Activated naive CD4-positive, alpha-beta T cell treated with anti-CD3 and anti-CD28 coated beads for 36 hours (primary cell): ENCODE results near the gene UBTD1. TPM values are rescaled to one million over a fixed set of nuclear protein-coding genes. Genes with fewer than 3 reads are reported as not detected.

ENCODE experiments used
- CTCF ChIA-PET: fragments of 350-600 bp; sonication (Branson Sonifier 250); formaldehyde crosslinking; loops from one replicate; lab custom pipeline; 2021; ENCODE audit warnings: antibody characterized with exemption; lab: Charles Lee
- DNase-seq: peaks from one replicate; pipeline ENCODE4 v3.0.0-alpha.2; 2020
- H3K27ac Mint-ChIP-seq: one replicate; pipeline ENCODE4 v1.8.0; 2021; ENCODE audit warnings: mild to moderate bottlenecking, mixed read lengths
- H3K27me3 Mint-ChIP-seq: one replicate; pipeline ENCODE4 v1.8.0; 2021; ENCODE audit warnings: low read depth, mixed read lengths
- H3K36me3 Mint-ChIP-seq: one replicate; pipeline ENCODE4 v1.8.0; 2021; ENCODE audit warnings: low read depth, mixed read lengths
- H3K4me1 Mint-ChIP-seq: one replicate; pipeline ENCODE4 v1.8.0; 2021; ENCODE audit warnings: low read depth, mixed read lengths
- H3K4me3 Mint-ChIP-seq: one replicate; pipeline ENCODE4 v1.8.0; 2021; ENCODE audit warnings: mild to moderate bottlenecking, moderate library complexity, mixed read lengths
- H3K9me3 Mint-ChIP-seq: one replicate; pipeline ENCODE4 v1.8.0; 2021; ENCODE audit warnings: mixed read lengths
- intact Hi-C: fragments of 100-400 bp; cut with micrococcal nuclease; formaldehyde crosslinking; loops from one replicate; pipeline ENCODE4 v1.15.1; 2023
- total RNA-seq, 2 experiments: library from RNA; stranded (reverse); gene quantifications; one replicate each; pipeline ENCODE4 v1.2.3, GENCODE V29; 2021

The UBTD1 gene, protein sequence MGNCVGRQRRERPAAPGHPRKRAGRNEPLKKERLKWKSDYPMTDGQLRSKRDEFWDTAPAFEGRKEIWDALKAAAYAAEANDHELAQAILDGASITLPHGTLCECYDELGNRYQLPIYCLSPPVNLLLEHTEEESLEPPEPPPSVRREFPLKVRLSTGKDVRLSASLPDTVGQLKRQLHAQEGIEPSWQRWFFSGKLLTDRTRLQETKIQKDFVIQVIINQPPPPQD
- total RNA-seq, result 1 to 10 TPM in 1 of 2 experiments, under 1 TPM in 1; 0.86 to 1.3 TPM

DNA sequence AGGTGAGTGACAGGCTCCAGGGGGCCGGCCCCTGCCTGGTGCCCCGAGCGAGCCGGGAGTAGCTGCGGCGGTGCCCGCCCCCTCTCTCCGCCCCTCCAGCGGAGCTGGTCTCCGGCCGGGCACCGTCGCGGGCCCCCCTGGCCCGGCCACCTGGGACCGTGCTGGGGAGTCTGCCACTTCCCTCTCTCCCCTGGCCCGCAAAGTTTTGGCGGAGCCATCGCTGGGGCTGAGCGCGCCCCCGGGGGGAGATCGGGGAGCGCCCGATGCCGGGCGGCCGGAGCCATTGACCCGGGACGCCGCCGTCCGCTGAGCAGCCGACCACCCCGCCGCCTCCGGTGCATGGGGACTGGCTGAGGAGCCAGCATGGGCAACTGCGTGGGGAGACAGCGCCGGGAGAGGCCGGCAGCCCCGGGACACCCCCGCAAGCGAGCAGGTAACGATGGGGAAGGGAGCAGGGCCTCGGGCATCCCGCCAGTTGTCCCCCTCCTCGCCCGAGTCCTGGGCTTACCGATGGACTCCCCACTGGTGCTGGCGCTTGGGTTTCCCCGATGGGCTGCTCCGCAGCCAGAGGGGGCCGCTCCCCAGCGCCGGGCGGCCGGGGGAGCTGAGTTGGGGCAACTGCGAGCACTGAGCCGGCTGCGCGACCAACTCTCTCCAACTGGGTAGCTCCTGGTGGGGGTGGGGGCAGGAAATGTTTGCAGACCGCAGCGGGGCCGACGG lies at the start of gene UBTD1:
UBTD1 (plus strand) TSS at position 84 of the 720 bp plus-strand sequence; CDS start at position 364, 280 bp downstream.
- peaks cover 39% of the 10 kb centered on the region for H3K4me1 Mint-ChIP-seq
- H3K36me3 Mint-ChIP-seq, result peaks cover 9% of the 10 kb centered on the region
- H3K4me3 Mint-ChIP-seq, result peak within 1 kb of the TSS; percentile 87
- CTCF ChIA-PET, result interaction anchor here (0.6 to 2.1 kb wide), 5 partner anchors 31 to 55 kb away, joined by 4 to 6 read pairs (median 4); no protein-coding TSS in a partner anchor
- intact Hi-C loops, result loop anchor here (1.0 to 5.0 kb wide), 14 partner anchors 36 to 912 kb away; partner anchors contain the start of genes ARHGAP19, AVPI1, EXOSC1 and PGAM1
- peaks cover 21% of the 10 kb centered on the region for H3K27me3 Mint-ChIP-seq
- H3K9me3 Mint-ChIP-seq, result no peaks in the 10 kb centered on the region
- DNase-seq, result peak; percentile 34
- peak within 1 kb of the TSS; percentile 94 for H3K27ac Mint-ChIP-seq

DNA sequence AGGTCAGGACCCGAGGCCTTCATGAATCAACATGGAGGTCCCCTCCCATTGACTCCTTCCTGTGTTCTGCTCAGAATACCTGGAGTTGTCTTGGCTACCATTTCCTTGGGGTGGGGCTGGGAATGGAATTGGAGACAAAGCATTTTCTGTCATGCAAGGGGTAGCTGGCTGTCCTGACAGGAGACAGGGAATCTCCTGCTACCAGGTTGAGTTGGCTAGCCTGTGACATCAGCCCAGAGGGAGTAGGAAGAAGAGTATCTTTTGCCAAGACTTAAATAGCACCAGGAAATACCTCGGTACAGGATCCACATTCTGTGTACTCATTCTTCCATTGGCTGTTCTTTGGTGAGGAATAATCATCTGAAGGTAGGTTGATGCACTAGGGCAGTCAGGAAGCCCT lies 47.9 kb upstream of the UBTD1 start:
- intact Hi-C loops, result no loop called here
- peak overlapping the region; percentile 57 for H3K27ac Mint-ChIP-seq
- CTCF ChIA-PET, result no interaction called here
- H3K36me3 Mint-ChIP-seq, result peaks cover 18% of the 10 kb centered on the region
- no peak for DNase-seq
- peaks cover 60% of the 10 kb centered on the region for H3K4me1 Mint-ChIP-seq
- no peaks in the 10 kb centered on the region for H3K27me3 Mint-ChIP-seq
- H3K9me3 Mint-ChIP-seq, result no peaks in the 10 kb centered on the region
- no peak overlapping the region for H3K4me3 Mint-ChIP-seq

DNA sequence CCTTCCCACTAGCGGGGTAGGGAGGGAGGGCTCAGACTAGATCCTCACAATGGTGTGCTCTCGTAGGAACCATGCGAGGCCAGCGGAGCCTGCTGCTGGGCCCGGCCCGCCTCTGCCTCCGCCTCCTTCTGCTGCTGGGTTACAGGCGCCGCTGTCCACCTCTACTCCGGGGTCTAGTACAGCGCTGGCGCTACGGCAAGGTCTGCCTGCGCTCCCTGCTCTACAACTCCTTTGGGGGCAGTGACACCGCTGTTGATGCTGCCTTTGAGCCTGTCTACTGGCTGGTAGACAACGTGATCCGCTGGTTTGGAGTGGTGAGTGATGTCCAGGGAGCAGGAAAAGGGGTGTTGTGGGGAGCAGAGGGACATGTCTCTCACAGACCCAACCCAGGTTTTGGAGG lies 47.1 kb upstream of the UBTD1 start:
- no peaks in the 10 kb centered on the region for H3K9me3 Mint-ChIP-seq
- peaks cover 20% of the 10 kb centered on the region for H3K36me3 Mint-ChIP-seq
- intact Hi-C loops, result no loop called here
- no peak overlapping the region for H3K27ac Mint-ChIP-seq
- H3K4me1 Mint-ChIP-seq, result peaks cover 55% of the 10 kb centered on the region
- no peak for DNase-seq
- H3K4me3 Mint-ChIP-seq, result no peak overlapping the region
- no peaks in the 10 kb centered on the region for H3K27me3 Mint-ChIP-seq
- CTCF ChIA-PET, result no interaction called here

- Mint-ChIP-seq H3K4me1 (peaks cover 47% of the 10 kb centered on the region), H3K9me3 (no peaks in the 10 kb centered on the region), H3K4me3 (no peak overlapping the region), H3K36me3 (peaks cover 28% of the 10 kb centered on the region), H3K27ac (no peak overlapping the region), H3K27me3 (no peaks in the 10 kb centered on the region)
- intact Hi-C loops, result no loop called here
- CTCF ChIA-PET, result interaction anchor here (1.0 to 1.3 kb wide), 3 partner anchors 44 to 69 kb away, joined by 3 to 5 read pairs (median 3); no protein-coding TSS in a partner anchor
- DNase-seq, result no peak
Measured at GRCh38 chr10:97452352-97452751, 46.4 kb upstream of the UBTD1 start.

GRCh38 chr10:97454330-97455036 lies 44.2 kb upstream of the UBTD1 start:
- H3K4me1 Mint-ChIP-seq, result peaks cover 37% of the 10 kb centered on the region
- peak; percentile 46 for DNase-seq
- H3K27me3 Mint-ChIP-seq, result no peaks in the 10 kb centered on the region
- peak overlapping the region; percentile 96 for H3K27ac Mint-ChIP-seq
- intact Hi-C loops, result no loop called here
- CTCF ChIA-PET, result interaction anchor here (0.8 to 1.9 kb wide), 6 partner anchors 9 to 99 kb away, joined by 3 to 6 read pairs (median 3); partner anchors contain the start of gene RRP12
- peaks cover 41% of the 10 kb centered on the region for H3K36me3 Mint-ChIP-seq
- no peak overlapping the region for H3K4me3 Mint-ChIP-seq
- H3K9me3 Mint-ChIP-seq, result no peaks in the 10 kb centered on the region

GRCh38 chr10:97456034-97456685 lies 42.6 kb upstream of the UBTD1 start:
- CTCF ChIA-PET, result interaction anchor here (0.7 to 1.9 kb wide), 5 partner anchors 33 to 98 kb away, joined by 3 to 7 read pairs (median 5); no protein-coding TSS in a partner anchor
- DNase-seq, result no peak
- Mint-ChIP-seq H3K36me3 (peaks cover 49% of the 10 kb centered on the region), H3K27me3 (no peaks in the 10 kb centered on the region), H3K9me3 (no peaks in the 10 kb centered on the region), H3K4me3 (no peak overlapping the region), H3K4me1 (peaks cover 27% of the 10 kb centered on the region), H3K27ac (peak overlapping the region; percentile 96)
- intact Hi-C loops, result no loop called here

GRCh38 chr10:97456686-97457065 lies 42.0 kb upstream of the UBTD1 start:
- Mint-ChIP-seq H3K4me3 (no peak overlapping the region), H3K27ac (peak overlapping the region; percentile 96), H3K9me3 (no peaks in the 10 kb centered on the region), H3K36me3 (peaks cover 52% of the 10 kb centered on the region), H3K4me1 (peaks cover 27% of the 10 kb centered on the region), H3K27me3 (no peaks in the 10 kb centered on the region)
- CTCF ChIA-PET, result interaction anchor here (0.7 to 1.4 kb wide), 4 partner anchors 32 to 97 kb away, joined by 3 to 7 read pairs (median 4); no protein-coding TSS in a partner anchor
- intact Hi-C loops, result no loop called here
- DNase-seq, result no peak

- intact Hi-C loops, result no loop called here
- CTCF ChIA-PET, result interaction anchor here (1.6 kb wide), 1 partner anchor 94 kb away, joined by 4 read pairs; no protein-coding TSS in a partner anchor
- H3K27me3 Mint-ChIP-seq, result no peaks in the 10 kb centered on the region
- H3K4me3 Mint-ChIP-seq, result no peak overlapping the region
- H3K27ac Mint-ChIP-seq, result no peak overlapping the region
- DNase-seq, result no peak
- H3K4me1 Mint-ChIP-seq, result peaks cover 18% of the 10 kb centered on the region
- peaks cover 59% of the 10 kb centered on the region for H3K36me3 Mint-ChIP-seq
- no peaks in the 10 kb centered on the region for H3K9me3 Mint-ChIP-seq
Measured at GRCh38 chr10:97459111-97459510, 39.6 kb upstream of the UBTD1 start.

DNA sequence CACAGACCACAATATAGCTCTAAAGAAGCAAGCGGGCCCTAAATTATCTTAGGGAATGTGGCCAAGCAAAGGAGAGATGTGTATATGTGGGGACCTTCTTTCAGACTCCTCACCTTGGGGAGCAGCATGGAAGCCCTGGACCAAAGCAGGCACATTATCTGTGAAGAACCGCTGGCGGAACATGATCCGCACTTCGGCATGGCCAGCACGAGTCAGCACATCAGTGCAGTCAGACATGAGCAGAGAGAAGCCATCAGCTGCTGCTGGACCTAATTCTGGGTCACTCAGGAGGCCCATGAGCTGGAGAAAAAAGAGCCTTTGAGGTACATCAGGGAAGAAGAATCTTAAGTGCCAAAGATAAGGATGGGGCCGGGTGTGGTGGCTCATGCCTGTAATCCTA lies 38.8 kb upstream of the UBTD1 start:
- peak overlapping the region; percentile 57 for H3K27ac Mint-ChIP-seq
- peaks cover 56% of the 10 kb centered on the region for H3K36me3 Mint-ChIP-seq
- intact Hi-C loops, result no loop called here
- DNase-seq, result no peak
- peaks cover 10% of the 10 kb centered on the region for H3K4me1 Mint-ChIP-seq
- no peaks in the 10 kb centered on the region for H3K27me3 Mint-ChIP-seq
- CTCF ChIA-PET, result interaction anchor here (0.6 to 1.6 kb wide), 2 partner anchors 93 to 161 kb away, joined by 3 to 4 read pairs; no protein-coding TSS in a partner anchor
- H3K9me3 Mint-ChIP-seq, result no peaks in the 10 kb centered on the region
- H3K4me3 Mint-ChIP-seq, result no peak overlapping the region

DNA sequence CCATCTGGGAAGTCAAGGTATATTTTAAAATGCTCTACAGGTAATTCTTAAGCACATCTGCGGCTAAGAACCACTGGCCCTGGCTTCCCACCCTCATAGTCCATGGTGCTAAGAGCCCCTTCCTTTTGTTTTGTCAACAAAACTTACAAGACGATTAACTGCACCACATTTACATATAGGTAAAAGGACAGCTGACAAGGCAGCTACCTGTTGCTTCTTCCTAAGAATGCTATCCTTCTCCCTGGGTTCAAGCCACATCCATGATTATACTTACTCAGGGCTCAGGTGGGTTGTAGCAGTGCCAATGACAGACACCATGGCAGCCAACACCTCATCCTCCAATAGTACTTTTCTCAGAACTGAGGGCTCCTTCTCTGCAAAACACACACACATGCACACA lies 36.4 kb upstream of the UBTD1 start:
- intact Hi-C loops, result no loop called here
- H3K27me3 Mint-ChIP-seq, result no peaks in the 10 kb centered on the region
- H3K4me1 Mint-ChIP-seq, result no peaks in the 10 kb centered on the region
- CTCF ChIA-PET, result interaction anchor here (0.6 to 2.5 kb wide), 9 partner anchors 12 to 183 kb away, joined by 3 to 12 read pairs (median 3); no protein-coding TSS in a partner anchor
- H3K36me3 Mint-ChIP-seq, result peaks cover 42% of the 10 kb centered on the region
- no peak overlapping the region for H3K27ac Mint-ChIP-seq
- H3K4me3 Mint-ChIP-seq, result no peak overlapping the region
- DNase-seq, result no peak
- H3K9me3 Mint-ChIP-seq, result no peaks in the 10 kb centered on the region

GRCh38 chr10:97463363-97464132 lies 35.2 kb upstream of the UBTD1 start:
- DNase-seq, result peak; percentile 49
- Mint-ChIP-seq H3K4me3 (no peak overlapping the region), H3K4me1 (no peaks in the 10 kb centered on the region), H3K9me3 (no peaks in the 10 kb centered on the region), H3K36me3 (peaks cover 37% of the 10 kb centered on the region), H3K27ac (peak overlapping the region; percentile 50), H3K27me3 (no peaks in the 10 kb centered on the region)
- CTCF ChIA-PET, result interaction anchor here (0.6 to 5.2 kb wide), 14 partner anchors 9 to 191 kb away, joined by 3 to 63 read pairs (median 5); no protein-coding TSS in a partner anchor
- intact Hi-C loops, result loop anchor here (1.0 kb wide), 3 partner anchors 35 to 90 kb away; partner anchors contain the start of genes MMS19 and UBTD1
